ENCODE results near the gene BCL3. TPM values are rescaled to one million over a fixed set of nuclear protein-coding genes. Genes with fewer than 3 reads are reported as not detected.

Gene BCL3
- total and polyA plus RNA-seq, 2 of the 13 experiments (the other 11 are each of a cell fraction or from before 2014, with no cell fraction given), result 2.3 to 4.0 TPM

GRCh38 chr19:44800461-44800860, 52.0 kb downstream of the BCL3 start (continued):
- TF ChIP-seq ZNF691 (CRISPR knock-in tag; IDR thresholded peaks at IDR 0.05; ENCODE audit: borderline replicate concordance, low read depth), result peak; percentile 90
- no peak for TF ChIP-seq SSRP1 (CRISPR knock-in tag; IDR thresholded peaks at IDR 0.05)
- peak; percentile 62 for TF ChIP-seq ZMYM4 (CRISPR knock-in tag; IDR thresholded peaks at IDR 0.05)
- no peak for TF ChIP-seq ZNF121 (CRISPR knock-in tag; IDR thresholded peaks at IDR 0.05)
- no peak for TF ChIP-seq ZBTB40 (IDR thresholded peaks at IDR 0.05)
- no peak for TF ChIP-seq ZBTB40 (CRISPR knock-in tag; IDR thresholded peaks at IDR 0.05)
- no peak for TF ChIP-seq HDAC6 (IDR thresholded peaks at IDR 0.05; ENCODE audit: low read depth, low read length)
- TF ChIP-seq ZMAT3 (CRISPR knock-in tag; conservative IDR thresholded peaks at IDR 0.05), result peak; percentile 61; the same call in 1 of the 2 replicates
- no peak for TF ChIP-seq REST (IDR thresholded peaks at IDR 0.05; ENCODE audit: borderline replicate concordance in 1 of 2, low read depth in 1 of 2, low read length in 2 of 2)
- no peak for TF ChIP-seq ZNF784 (CRISPR knock-in tag; IDR thresholded peaks at IDR 0.05; ENCODE audit: borderline replicate concordance)
- no peak for TF ChIP-seq NFIC (IDR thresholded peaks at IDR 0.05; ENCODE audit: low read length)
- TF ChIP-seq PCBP1 (IDR thresholded peaks at IDR 0.05; ENCODE audit: borderline replicate concordance, low read depth, low read length), result no peak
- no peak for TF ChIP-seq ADNP (CRISPR knock-in tag; IDR thresholded peaks at IDR 0.05)
- no peak for TF ChIP-seq TOE1 (CRISPR knock-in tag; IDR thresholded peaks at IDR 0.05)
- no peak for TF ChIP-seq KDM5A (IDR thresholded peaks at IDR 0.05; ENCODE audit: borderline replicate concordance, low read length)
- peak; percentile 13 for TF ChIP-seq SKI (IDR thresholded peaks at IDR 0.05; ENCODE audit: partially characterized antibody)
- no peak for TF ChIP-seq ZFAT (CRISPR knock-in tag; conservative IDR thresholded peaks at IDR 0.05)
